Sigmoid colon (tissue), 3 donors: ENCODE results near the gene UBE3B.
A peak's percentile ranks its signal among the peaks of the same experiment; 100 is the strongest.

Experiments
- CTCF ChIP-seq, 4 experiments: fragments of 450-650 bp in 3 of 4; fragments of 200-600 bp in 1 of 4; IDR thresholded peaks; one replicate each; pipeline ENCODE4 v1.5.1; 2016 to 2019; ENCODE audit warnings: antibody characterized with exemption in 4 of 4, mild to moderate bottlenecking in 3 of 4, moderate library complexity in 2 of 4
- POLR2A ChIP-seq, 2 donors: fragments of 450-650 bp; IDR thresholded peaks; one replicate each; pipeline ENCODE4 v1.6.1; 2016; ENCODE audit warnings: antibody characterized with exemption in 2 of 2, mild to moderate bottlenecking in 2 of 2, moderate library complexity in 2 of 2

- TF ChIP-seq CTCF (IDR thresholded peaks at IDR 0.05) (peak in 1 of 4 experiments; percentile 21), POLR2A (IDR thresholded peaks at IDR 0.05) (no peak)
Measured at GRCh38 chr12:109449845-109450532, 27.4 kb upstream of the UBE3B start.
